HepG2 (cell line): ENCODE measurements around the gene NCKAP1. TPM values are rescaled to one million over a fixed set of nuclear protein-coding genes. Genes with fewer than 3 reads are reported as not detected.
A peak's percentile ranks its signal among the peaks of the same experiment; 100 is the strongest.

Source experiments
- ATAC-seq: fragments of 200-7000 bp; cut with Tn5 transposase; 3 replicates; pipeline ENCODE4 v1.9.1; 2020; ENCODE audit warnings: mild to moderate bottlenecking, moderate library complexity
- BruUV-seq: library from RNA; stranded (reverse); fragments of 400-500 nt; replicated peaks from 2 replicates; lab custom pipeline; 2021; lab: Mats Ljungman, UMichigan
- CTCF ChIA-PET: fragments of 300-600 bp; formaldehyde crosslinking; extraction: SDS; loops from one replicate; lab custom pipeline; 2021; ENCODE audit warnings: low total read pairs, inconsistent platforms, low intra/inter-chr PET ratio; lab: Yijun Ruan, JAX
- POLR2A ChIA-PET: fragments of 350-600 bp; sonication (Branson Sonifier 250); formaldehyde crosslinking; loops from one replicate; lab custom pipeline; 2020; ENCODE audit warnings: antibody characterized with exemption, inconsistent platforms; lab: Yijun Ruan, JAX
- DNase-seq: peaks from one replicate; pipeline ENCODE4 v3.0.0-alpha.2; 2015; ENCODE audit warnings: low spot score
- FAIRE-seq: peaks from 3 replicates; lab custom pipeline; 2011; peaks lifted over from hg19 to GRCh38; lab: Jason Lieb, UNC
- H2AFZ ChIP-seq: one replicate; pipeline ENCODE4 v1.6.1; 2011; ENCODE audit warnings: low read length, inconsistent platforms
- H3K27ac ChIP-seq: fragments of 300-600 bp; 3 replicates; pipeline ENCODE4 v1.8.0; 2011; ENCODE audit warnings: mixed run types, mild to moderate bottlenecking, mixed read lengths, low read length, inconsistent platforms; ENCODE audit not compliant: insufficient read depth; ENCODE audit errors: extremely low read length
- H3K27me3 ChIP-seq, 2 experiments: fragments of 200-600 bp in 1 of 2; 2 replicates in 1 of 2; 3 replicates in 1 of 2; pipeline versions ENCODE4 v1.6.0 to v1.8.0; 2011; ENCODE audit warnings: low read length in 2 of 2, mild to moderate bottlenecking in 2 of 2, moderate library complexity in 2 of 2, inconsistent platforms in 1 of 2; ENCODE audit not compliant: insufficient read depth in 2 of 2, control insufficient read depth in 1 of 2
- H3K36me3 ChIP-seq, 2 experiments: fragments of 200-600 bp in 1 of 2; replicated peaks in 1 of 2; 2 replicates in 1 of 2; 3 replicates in 1 of 2; pipeline versions ENCODE4 v1.5.1 to v1.8.0; 2011; ENCODE audit warnings: low read length in 2 of 2, inconsistent platforms in 1 of 2; ENCODE audit not compliant: insufficient read depth in 2 of 2, control insufficient read depth in 1 of 2
- H3K4me1 ChIP-seq: 2 replicates; pipeline ENCODE4 v1.5.1; 2012; ENCODE audit warnings: low read length, inconsistent platforms; ENCODE audit not compliant: insufficient read depth
- H3K4me2 ChIP-seq: 2 replicates; pipeline ENCODE4 v1.6.0; 2011; ENCODE audit warnings: low read depth, low read length, inconsistent platforms
- H3K4me3 ChIP-seq, 3 experiments: fragments of 200-600 bp in 1 of 3; sonication (generic), shearing (Covaris generic) in 1 of 3; replicated peaks in 1 of 3; 2 replicates each; pipeline ENCODE4 v1.5.1; 2011 to 2016; ENCODE audit warnings: low read length in 3 of 3, inconsistent platforms in 2 of 3, low read depth in 2 of 3, mild to moderate bottlenecking in 2 of 3, control low read depth in 1 of 3, mixed read lengths in 1 of 3; ENCODE audit not compliant: insufficient read depth in 1 of 3
- H3K79me2 ChIP-seq: one replicate; pipeline ENCODE4 v1.6.1; 2011; ENCODE audit warnings: low read length, inconsistent platforms; ENCODE audit not compliant: insufficient read depth
- H3K9ac ChIP-seq: 2 replicates; pipeline ENCODE4 v1.6.0; 2011; ENCODE audit warnings: mild to moderate bottlenecking, low read depth, low read length, inconsistent platforms; ENCODE audit not compliant: insufficient read depth
- H3K9me3 ChIP-seq: 2 replicates; pipeline ENCODE4 v1.5.1; 2012; ENCODE audit warnings: mild to moderate bottlenecking, low read length
- H4K20me1 ChIP-seq: 2 replicates; pipeline ENCODE4 v1.6.0; 2011; ENCODE audit warnings: inconsistent platforms, mild to moderate bottlenecking, low read length, moderate library complexity; ENCODE audit not compliant: insufficient read depth
- ASH2L ChIP-seq: fragments of 300-600, 200-600 bp; sonication (generic); IDR thresholded peaks from 2 replicates; pipeline ENCODE4 v1.7.0; 2017; ENCODE audit warnings: low read depth, mild to moderate bottlenecking, moderate library complexity, mixed read lengths, low read length; ENCODE audit not compliant: insufficient read length
- CHD2 ChIP-seq: IDR thresholded peaks from 2 replicates; pipeline ENCODE4 v1.6.1; 2011; ENCODE audit warnings: low read depth, low read length, improper control_type of control experiment
- EED ChIP-seq: sonication (generic); formaldehyde crosslinking; IDR thresholded peaks from 2 replicates; pipeline ENCODE4 v1.5.0; 2020; ENCODE audit warnings: mild to moderate bottlenecking, missing genetic modification reagents
- HDAC1 ChIP-seq: sonication (generic); formaldehyde crosslinking; IDR thresholded peaks from 2 replicates; pipeline ENCODE4 v1.5.1; 2020; ENCODE audit warnings: mild to moderate bottlenecking, missing genetic modification reagents
- MAFF ChIP-seq: IDR thresholded peaks from 2 replicates; pipeline ENCODE4 v1.6.1; 2011; ENCODE audit warnings: low read depth, low read length, improper control_type of control experiment
- PHF20 ChIP-seq: sonication (generic); formaldehyde crosslinking; IDR thresholded peaks from 2 replicates; pipeline ENCODE4 v1.5.0; 2020; ENCODE audit warnings: mild to moderate bottlenecking, missing genetic modification reagents
- ZC3H4 ChIP-seq: sonication (generic); formaldehyde crosslinking; IDR thresholded peaks from 2 replicates; pipeline ENCODE4 v1.4.0; 2020; ENCODE audit warnings: missing genetic modification reagents, borderline replicate concordance
- ZFX ChIP-seq: sonication (generic); formaldehyde crosslinking; IDR thresholded peaks from 2 replicates; pipeline ENCODE4 v1.4.0; 2020; ENCODE audit warnings: mild to moderate bottlenecking, low read depth, missing genetic modification reagents, moderate library complexity
- ZNF121 ChIP-seq: sonication (generic); formaldehyde crosslinking; IDR thresholded peaks from 2 replicates; pipeline ENCODE4 v1.5.0; 2020; ENCODE audit warnings: mild to moderate bottlenecking, missing genetic modification reagents
- ZNF570 ChIP-seq: sonication (generic); formaldehyde crosslinking; IDR thresholded peaks from 2 replicates; pipeline ENCODE4 v1.4.0; 2020; ENCODE audit warnings: mild to moderate bottlenecking, missing genetic modification reagents, borderline replicate concordance
- ZSCAN31 ChIP-seq: sonication (generic); formaldehyde crosslinking; IDR thresholded peaks from 2 replicates; pipeline ENCODE4 v1.5.0; 2020; ENCODE audit warnings: low read depth, mild to moderate bottlenecking, missing genetic modification reagents
- WGBS: methylation state at CpG from one replicate; pipeline ENCODE4 v1.1.6; 2017; ENCODE audit warnings: low lambda C conversion rate; 5-methylcytosine and 5-hydroxymethylcytosine counted together
- in situ Hi-C: cut with HindIII; loops from 2 replicates; pipeline ENCODE4 v1.10.0; 2017; ENCODE audit warnings: low pct_unique_long_range_greater_than_20kb; ENCODE audit not compliant: extremely low pct_ligation_motif_present
- intact Hi-C: fragments of 100-400 bp; cut with micrococcal nuclease; formaldehyde crosslinking; loops from one replicate; pipeline ENCODE4 v1.10.0; 2022; ENCODE audit not compliant: unreplicated experiment
- polyA plus RNA-seq, 8 experiments: library from polyadenylated mRNA; depleted of rRNA in 3 of 8; stranded (reverse) in 7 of 8; unstranded in 1 of 8; fragments of >200 nt; fragmentation: Illumina TruSeq in 4 of 8; extraction: Trizol in 4 of 8; gene quantifications; 2 replicates each; pipeline versions ENCODE4 v1.2.1 to v1.2.3, GENCODE V29; 2011 to 2016; ENCODE audit warnings: low read depth in 4 of 8, missing spikeins in 1 of 8, mixed read lengths in 1 of 8; ENCODE audit not compliant: insufficient read depth in 1 of 8
- total RNA-seq, 5 experiments: library from RNA; depleted of rRNA; stranded (reverse); fragments of >200 nt; fragmentation: Illumina TruSeq; extraction: Trizol; gene quantifications; 2 replicates each; pipeline ENCODE4 v1.2.3, GENCODE V29; 2016; ENCODE audit warnings: low read depth in 1 of 5
- TF ChIP-seq, protein P1 (sequence below): sonication (generic); formaldehyde crosslinking; IDR thresholded peaks from 2 replicates; pipeline ENCODE4 v1.4.0; 2020; ENCODE audit warnings: missing genetic modification reagents
- TF ChIP-seq, protein P2 (sequence below): sonication (generic); formaldehyde crosslinking; IDR thresholded peaks from 2 replicates; pipeline ENCODE4 v1.5.0; 2020; ENCODE audit warnings: mild to moderate bottlenecking, missing genetic modification reagents, borderline replicate concordance
- TF ChIP-seq, protein P3 (sequence below): sonication (generic); formaldehyde crosslinking; IDR thresholded peaks from 2 replicates; pipeline ENCODE4 v1.4.0; 2020; ENCODE audit warnings: mild to moderate bottlenecking, missing genetic modification reagents

Gene NCKAP1
- total and polyA plus RNA-seq, 2 of the 13 experiments (the other 11 are each of a cell fraction or from before 2014, with no cell fraction given) = 72.1 to 96.3 TPM

DNA sequence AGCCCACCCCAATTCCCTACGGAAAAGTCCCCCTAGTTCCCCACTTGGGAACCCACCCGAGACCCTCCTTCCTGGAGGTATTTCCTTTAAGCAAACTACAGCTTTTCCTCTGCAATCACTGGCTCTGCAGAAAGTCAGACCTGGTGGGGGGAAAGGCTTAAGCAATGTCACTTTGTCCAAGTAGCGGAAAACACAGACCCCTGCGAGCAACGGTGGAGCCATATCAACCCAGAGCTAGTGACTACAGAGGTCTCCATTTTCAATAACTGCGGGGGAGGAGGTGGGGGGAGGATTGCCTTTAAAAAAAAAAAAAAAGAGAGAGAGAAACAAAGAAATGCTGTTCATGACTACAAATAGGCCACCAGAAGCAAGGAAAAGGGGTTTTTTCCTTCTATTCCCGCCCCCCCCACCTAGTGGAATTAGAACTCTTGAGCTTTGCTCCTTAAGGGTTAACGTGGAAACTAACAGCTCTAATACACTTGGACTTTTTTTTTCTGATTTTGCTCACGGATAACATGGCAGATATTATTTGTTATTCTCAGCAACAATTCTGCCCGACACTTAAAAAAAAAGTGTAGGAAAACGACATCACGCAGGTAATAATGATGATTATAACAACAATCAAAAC, 170.7 kb downstream of the NCKAP1 start:
- Histone ChIP-seq H3K9me3 (no peaks in the 10 kb centered on the region), H2AFZ (peak overlapping the region; percentile 53), H3K79me2 (no peaks in the 10 kb centered on the region), H3K4me1 (peaks cover 34% of the 10 kb centered on the region), H3K36me3 (no peaks in the 10 kb centered on the region), H4K20me1 (no peaks in the 10 kb centered on the region), H3K4me3 (peak overlapping the region; percentile 42 to 68 (median 60)), H3K4me2 (peak overlapping the region; percentile 76), H3K9ac (peak overlapping the region; percentile 51; the same call in 1 of the 2 replicates), H3K27ac (peak overlapping the region; percentile 14), H3K27me3 (peaks cover 3 to 20% of the 10 kb centered on the region in 2 experiments; a peak in 2 of 5 replicates)
- FAIRE-seq (no peak), DNase-seq (no peak), ATAC-seq (peak; percentile 16)
- ChIA-PET POLR2A (no interaction called here), CTCF (no interaction called here)
- intact Hi-C loops = loop anchor here (5.0 kb wide), 1 partner anchor 45 kb away; no protein-coding TSS in a partner anchor
- in situ Hi-C loops = no loop called here
- no TSS peak for BruUV-seq
- 31% methylated on average over 12 of the region's 12 CpGs for WGBS
- TF ChIP-seq EED (CRISPR knock-in tag) = no peak
- TF ChIP-seq CHD2 = no peak
- peak; percentile 1; the same call in 1 of the 2 replicates for TF ChIP-seq HDAC1 (CRISPR knock-in tag)
- TF ChIP-seq, protein P1, sequence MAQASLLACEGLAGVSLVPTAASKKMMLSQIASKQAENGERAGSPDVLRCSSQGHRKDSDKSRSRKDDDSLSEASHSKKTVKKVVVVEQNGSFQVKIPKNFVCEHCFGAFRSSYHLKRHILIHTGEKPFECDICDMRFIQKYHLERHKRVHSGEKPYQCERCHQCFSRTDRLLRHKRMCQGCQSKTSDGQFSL (CRISPR knock-in tag) = 0 out of 2 replicates have a peak, but pooled peaks have one; percentile 70
- TF ChIP-seq ZFX (CRISPR knock-in tag) = no peak
- no peak for TF ChIP-seq PHF20 (CRISPR knock-in tag)
- TF ChIP-seq ZSCAN31 (CRISPR knock-in tag) = 0 out of 2 replicates have a peak, but pooled peaks have one; percentile 28
- TF ChIP-seq ZC3H4 (CRISPR knock-in tag) = no peak
- TF ChIP-seq, protein P2, sequence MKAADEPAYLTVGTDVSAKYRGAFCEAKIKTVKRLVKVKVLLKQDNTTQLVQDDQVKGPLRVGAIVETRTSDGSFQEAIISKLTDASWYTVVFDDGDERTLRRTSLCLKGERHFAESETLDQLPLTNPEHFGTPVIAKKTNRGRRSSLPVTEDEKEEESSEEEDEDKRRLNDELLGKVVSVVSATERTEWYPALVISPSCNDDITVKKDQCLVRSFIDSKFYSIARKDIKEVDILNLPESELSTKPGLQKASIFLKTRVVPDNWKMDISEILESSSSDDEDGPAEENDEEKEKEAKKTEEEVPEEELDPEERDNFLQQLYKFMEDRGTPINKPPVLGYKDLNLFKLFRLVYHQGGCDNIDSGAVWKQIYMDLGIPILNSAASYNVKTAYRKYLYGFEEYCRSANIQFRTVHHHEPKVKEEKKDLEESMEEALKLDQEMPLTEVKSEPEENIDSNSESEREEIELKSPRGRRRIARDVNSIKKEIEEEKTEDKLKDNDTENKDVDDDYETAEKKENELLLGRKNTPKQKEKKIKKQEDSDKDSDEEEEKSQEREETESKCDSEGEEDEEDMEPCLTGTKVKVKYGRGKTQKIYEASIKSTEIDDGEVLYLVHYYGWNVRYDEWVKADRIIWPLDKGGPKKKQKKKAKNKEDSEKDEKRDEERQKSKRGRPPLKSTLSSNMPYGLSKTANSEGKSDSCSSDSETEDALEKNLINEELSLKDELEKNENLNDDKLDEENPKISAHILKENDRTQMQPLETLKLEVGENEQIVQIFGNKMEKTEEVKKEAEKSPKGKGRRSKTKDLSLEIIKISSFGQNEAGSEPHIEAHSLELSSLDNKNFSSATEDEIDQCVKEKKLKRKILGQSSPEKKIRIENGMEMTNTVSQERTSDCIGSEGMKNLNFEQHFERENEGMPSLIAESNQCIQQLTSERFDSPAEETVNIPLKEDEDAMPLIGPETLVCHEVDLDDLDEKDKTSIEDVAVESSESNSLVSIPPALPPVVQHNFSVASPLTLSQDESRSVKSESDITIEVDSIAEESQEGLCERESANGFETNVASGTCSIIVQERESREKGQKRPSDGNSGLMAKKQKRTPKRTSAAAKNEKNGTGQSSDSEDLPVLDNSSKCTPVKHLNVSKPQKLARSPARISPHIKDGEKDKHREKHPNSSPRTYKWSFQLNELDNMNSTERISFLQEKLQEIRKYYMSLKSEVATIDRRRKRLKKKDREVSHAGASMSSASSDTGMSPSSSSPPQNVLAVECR (CRISPR knock-in tag) = 0 out of 2 replicates have a peak, but pooled peaks have one; percentile 7
- TF ChIP-seq ZNF121 (CRISPR knock-in tag) = no peak
- no peak for TF ChIP-seq MAFF
- TF ChIP-seq ZNF570 = no peak
- TF ChIP-seq ASH2L = no peak
- TF ChIP-seq, protein P3, sequence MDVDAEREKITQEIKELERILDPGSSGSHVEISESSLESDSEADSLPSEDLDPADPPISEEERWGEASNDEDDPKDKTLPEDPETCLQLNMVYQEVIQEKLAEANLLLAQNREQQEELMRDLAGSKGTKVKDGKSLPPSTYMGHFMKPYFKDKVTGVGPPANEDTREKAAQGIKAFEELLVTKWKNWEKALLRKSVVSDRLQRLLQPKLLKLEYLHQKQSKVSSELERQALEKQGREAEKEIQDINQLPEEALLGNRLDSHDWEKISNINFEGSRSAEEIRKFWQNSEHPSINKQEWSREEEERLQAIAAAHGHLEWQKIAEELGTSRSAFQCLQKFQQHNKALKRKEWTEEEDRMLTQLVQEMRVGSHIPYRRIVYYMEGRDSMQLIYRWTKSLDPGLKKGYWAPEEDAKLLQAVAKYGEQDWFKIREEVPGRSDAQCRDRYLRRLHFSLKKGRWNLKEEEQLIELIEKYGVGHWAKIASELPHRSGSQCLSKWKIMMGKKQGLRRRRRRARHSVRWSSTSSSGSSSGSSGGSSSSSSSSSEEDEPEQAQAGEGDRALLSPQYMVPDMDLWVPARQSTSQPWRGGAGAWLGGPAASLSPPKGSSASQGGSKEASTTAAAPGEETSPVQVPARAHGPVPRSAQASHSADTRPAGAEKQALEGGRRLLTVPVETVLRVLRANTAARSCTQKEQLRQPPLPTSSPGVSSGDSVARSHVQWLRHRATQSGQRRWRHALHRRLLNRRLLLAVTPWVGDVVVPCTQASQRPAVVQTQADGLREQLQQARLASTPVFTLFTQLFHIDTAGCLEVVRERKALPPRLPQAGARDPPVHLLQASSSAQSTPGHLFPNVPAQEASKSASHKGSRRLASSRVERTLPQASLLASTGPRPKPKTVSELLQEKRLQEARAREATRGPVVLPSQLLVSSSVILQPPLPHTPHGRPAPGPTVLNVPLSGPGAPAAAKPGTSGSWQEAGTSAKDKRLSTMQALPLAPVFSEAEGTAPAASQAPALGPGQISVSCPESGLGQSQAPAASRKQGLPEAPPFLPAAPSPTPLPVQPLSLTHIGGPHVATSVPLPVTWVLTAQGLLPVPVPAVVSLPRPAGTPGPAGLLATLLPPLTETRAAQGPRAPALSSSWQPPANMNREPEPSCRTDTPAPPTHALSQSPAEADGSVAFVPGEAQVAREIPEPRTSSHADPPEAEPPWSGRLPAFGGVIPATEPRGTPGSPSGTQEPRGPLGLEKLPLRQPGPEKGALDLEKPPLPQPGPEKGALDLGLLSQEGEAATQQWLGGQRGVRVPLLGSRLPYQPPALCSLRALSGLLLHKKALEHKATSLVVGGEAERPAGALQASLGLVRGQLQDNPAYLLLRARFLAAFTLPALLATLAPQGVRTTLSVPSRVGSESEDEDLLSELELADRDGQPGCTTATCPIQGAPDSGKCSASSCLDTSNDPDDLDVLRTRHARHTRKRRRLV (CRISPR knock-in tag) = 0 out of 2 replicates have a peak, but pooled peaks have one; percentile 6
